Activated CD4-positive, alpha-beta T cell treated with anti-CD3 and anti-CD28 coated beads, Interleukin-2, amount 50 U/mL, for 4 hours (primary cell): ENCODE results near the gene C1QTNF9.
"Not testable (repeated sequence)": the region's sequence is repeated elsewhere in the genome, so short reads cannot be mapped to it uniquely, and the experiment has no call there.

Experiments used
- DNase-seq, 2 experiments: peaks; one replicate each; pipeline ENCODE4 v3.0.0-alpha.2; 2020

C1QTNF9 gene

GRCh38 chr13:24282256-24282655 lies 27.1 kb upstream of the C1QTNF9 start:
- no peak for DNase-seq

GRCh38 chr13:24284889-24285565 lies 24.4 kb upstream of the C1QTNF9 start:
- DNase-seq, result no peak

- no peak for DNase-seq
Observed at GRCh38 chr13:24286624-24287023, 22.8 kb upstream of the C1QTNF9 start.

- DNase-seq, result no peak
Observed at GRCh38 chr13:24287748-24288287, 21.6 kb upstream of the C1QTNF9 start.

GRCh38 chr13:24288870-24289269 lies 20.5 kb upstream of the C1QTNF9 start:
- DNase-seq, result no peak

- DNase-seq, result no peak
Observed at GRCh38 chr13:24290280-24290932, 19.0 kb upstream of the C1QTNF9 start.

GRCh38 chr13:24292481-24292880 lies 16.9 kb upstream of the C1QTNF9 start:
- no peak for DNase-seq

- DNase-seq, result no peak
Observed at GRCh38 chr13:24293746-24294145, 15.6 kb upstream of the C1QTNF9 start.

- DNase-seq, result no peak
Observed at GRCh38 chr13:24299488-24300114, 9.8 kb upstream of the C1QTNF9 start.

- DNase-seq, result no peak
Observed at GRCh38 chr13:24301434-24301833, 7.9 kb upstream of the C1QTNF9 start.

- DNase-seq, result no peak
Observed at GRCh38 chr13:24301911-24302310, 7.5 kb upstream of the C1QTNF9 start.

- DNase-seq, result no peak
Observed at GRCh38 chr13:24304620-24305019, 4.8 kb upstream of the C1QTNF9 start.

- no peak for DNase-seq
Observed at GRCh38 chr13:24306632-24307031, 2.7 kb upstream of the C1QTNF9 start.

- no peak for DNase-seq
Observed at GRCh38 chr13:24307211-24308067, 1.9 kb upstream of the C1QTNF9 start.

- DNase-seq, result no peak
Observed at GRCh38 chr13:24308068-24308445, 1.3 kb upstream of the C1QTNF9 start.

GRCh38 chr13:24308488-24309020 lies 826 bp upstream of the C1QTNF9 start:
- DNase-seq, result no peak

- DNase-seq, result no peak
Observed at GRCh38 chr13:24313439-24313838, 4.1 kb downstream of the C1QTNF9 start.

- DNase-seq, result not testable (repeated sequence)
Observed at GRCh38 chr13:24317835-24318234, 8.5 kb downstream of the C1QTNF9 start.

GRCh38 chr13:24318878-24319277 lies 9.5 kb downstream of the C1QTNF9 start:
- not testable (repeated sequence) for DNase-seq

- DNase-seq, result not testable (repeated sequence)
Observed at GRCh38 chr13:24319641-24320040, 10.3 kb downstream of the C1QTNF9 start.

- DNase-seq, result not testable (repeated sequence)
Observed at GRCh38 chr13:24321416-24321815, 12.0 kb downstream of the C1QTNF9 start.

- not testable (repeated sequence) for DNase-seq
Observed at GRCh38 chr13:24322470-24322869, 13.1 kb downstream of the C1QTNF9 start.
